BJ (cell line): ENCODE results near the gene RBMS1. TPM values are rescaled to one million over a fixed set of nuclear protein-coding genes. Genes with fewer than 3 reads are reported as not detected.

Source experiments
- CTCF ChIA-PET: fragments of 350-600 bp; formaldehyde crosslinking; extraction: SDS; loops from one replicate; lab custom pipeline; 2021; ENCODE audit warnings: antibody characterized with exemption, inconsistent platforms; lab: Yijun Ruan, JAX
- POLR2A ChIA-PET: fragments of 300-600 bp; sonication (Branson Sonifier 250); formaldehyde crosslinking; extraction: SDS; loops from one replicate; lab custom pipeline; 2021; ENCODE audit warnings: antibody characterized with exemption; lab: Charles Lee
- DNase-seq: peaks from one replicate; pipeline ENCODE4 v3.0.0-alpha.2; 2011; ENCODE audit warnings: low read depth
- H3K27me3 ChIP-seq: 2 replicates; pipeline ENCODE4 v1.6.0; 2011; ENCODE audit warnings: low read length; ENCODE audit not compliant: control insufficient read depth, insufficient read depth
- H3K36me3 ChIP-seq: 2 replicates; pipeline ENCODE4 v1.5.1; 2011; ENCODE audit warnings: low read length; ENCODE audit not compliant: control insufficient read depth, insufficient read depth
- H3K4me3 ChIP-seq: 2 replicates; pipeline ENCODE4 v1.5.1; 2011; ENCODE audit warnings: low read depth, mild to moderate bottlenecking, control low read depth, low read length
- polyA plus RNA-seq: library from polyadenylated mRNA; depleted of rRNA; stranded (reverse); fragments of >200 nt; gene quantifications from 2 replicates; pipeline ENCODE4 v1.2.3, GENCODE V29; 2011
- TF ChIP-seq, protein P1 (sequence below): IDR thresholded peaks from 2 replicates; pipeline ENCODE4 v1.5.1; 2011; ENCODE audit warnings: low read depth, mild to moderate bottlenecking, control low read depth, inconsistent platforms, low read length, moderate library complexity; ENCODE audit not compliant: insufficient read depth

The RBMS1 gene
- polyA plus RNA-seq, 1 experiment, result 80.1 TPM

GRCh38 chr2:160300203-160300602 lies 193.4 kb downstream of the RBMS1 start:
- POLR2A ChIA-PET, result no interaction called here
- DNase-seq, result no peak
- TF ChIP-seq, protein P1, sequence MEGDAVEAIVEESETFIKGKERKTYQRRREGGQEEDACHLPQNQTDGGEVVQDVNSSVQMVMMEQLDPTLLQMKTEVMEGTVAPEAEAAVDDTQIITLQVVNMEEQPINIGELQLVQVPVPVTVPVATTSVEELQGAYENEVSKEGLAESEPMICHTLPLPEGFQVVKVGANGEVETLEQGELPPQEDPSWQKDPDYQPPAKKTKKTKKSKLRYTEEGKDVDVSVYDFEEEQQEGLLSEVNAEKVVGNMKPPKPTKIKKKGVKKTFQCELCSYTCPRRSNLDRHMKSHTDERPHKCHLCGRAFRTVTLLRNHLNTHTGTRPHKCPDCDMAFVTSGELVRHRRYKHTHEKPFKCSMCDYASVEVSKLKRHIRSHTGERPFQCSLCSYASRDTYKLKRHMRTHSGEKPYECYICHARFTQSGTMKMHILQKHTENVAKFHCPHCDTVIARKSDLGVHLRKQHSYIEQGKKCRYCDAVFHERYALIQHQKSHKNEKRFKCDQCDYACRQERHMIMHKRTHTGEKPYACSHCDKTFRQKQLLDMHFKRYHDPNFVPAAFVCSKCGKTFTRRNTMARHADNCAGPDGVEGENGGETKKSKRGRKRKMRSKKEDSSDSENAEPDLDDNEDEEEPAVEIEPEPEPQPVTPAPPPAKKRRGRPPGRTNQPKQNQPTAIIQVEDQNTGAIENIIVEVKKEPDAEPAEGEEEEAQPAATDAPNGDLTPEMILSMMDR, result no peak
- no peaks in the 10 kb centered on the region for H3K27me3 ChIP-seq
- CTCF ChIA-PET, result interaction anchor here (0.6 to 1.1 kb wide), 2 partner anchors 9 to 11 kb away, joined by 3 read pairs; no protein-coding TSS in a partner anchor
- peaks cover 13% of the 10 kb centered on the region for H3K36me3 ChIP-seq
- H3K4me3 ChIP-seq, result no peak overlapping the region

GRCh38 chr2:160299540-160299939 lies 194.1 kb downstream of the RBMS1 start:
- Histone ChIP-seq H3K27me3 (no peaks in the 10 kb centered on the region), H3K4me3 (no peak overlapping the region), H3K36me3 (peaks cover 13% of the 10 kb centered on the region)
- no peak for DNase-seq
- TF ChIP-seq, protein P1, result no peak
- ChIA-PET CTCF (interaction anchor here (1.1 kb wide), 1 partner anchor 10 kb away, joined by 3 read pairs; no protein-coding TSS in a partner anchor), POLR2A (interaction anchor here (0.7 kb wide), 1 partner anchor 615 kb away, joined by 4 read pairs; no protein-coding TSS in a partner anchor)

DNA sequence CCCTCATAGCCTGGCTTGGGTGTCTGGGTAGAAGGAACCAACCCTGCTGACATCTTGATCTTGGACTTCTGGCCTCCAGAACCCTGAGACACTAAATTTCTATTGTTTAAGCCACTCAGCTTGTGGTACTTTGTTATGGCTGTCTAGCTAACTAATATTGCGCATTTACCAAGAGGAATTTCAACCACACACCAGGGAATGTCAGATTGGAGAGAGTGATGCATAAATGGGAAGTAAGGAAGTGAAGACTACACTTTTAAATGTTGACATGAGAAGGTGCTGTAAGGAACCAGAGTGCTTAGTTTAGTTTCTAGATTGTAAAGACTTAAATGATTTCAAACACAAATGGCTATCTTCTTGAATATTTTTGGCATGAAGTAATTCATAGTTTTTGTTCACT lies 194.6 kb downstream of the RBMS1 start:
- Histone ChIP-seq H3K27me3 (no peaks in the 10 kb centered on the region), H3K36me3 (peaks cover 13% of the 10 kb centered on the region), H3K4me3 (no peak overlapping the region)
- DNase-seq, result no peak
- TF ChIP-seq, protein P1, result no peak
- CTCF ChIA-PET, result interaction anchor here (1.1 kb wide), 1 partner anchor 10 kb away, joined by 3 read pairs; no protein-coding TSS in a partner anchor
- POLR2A ChIA-PET, result no interaction called here

DNA sequence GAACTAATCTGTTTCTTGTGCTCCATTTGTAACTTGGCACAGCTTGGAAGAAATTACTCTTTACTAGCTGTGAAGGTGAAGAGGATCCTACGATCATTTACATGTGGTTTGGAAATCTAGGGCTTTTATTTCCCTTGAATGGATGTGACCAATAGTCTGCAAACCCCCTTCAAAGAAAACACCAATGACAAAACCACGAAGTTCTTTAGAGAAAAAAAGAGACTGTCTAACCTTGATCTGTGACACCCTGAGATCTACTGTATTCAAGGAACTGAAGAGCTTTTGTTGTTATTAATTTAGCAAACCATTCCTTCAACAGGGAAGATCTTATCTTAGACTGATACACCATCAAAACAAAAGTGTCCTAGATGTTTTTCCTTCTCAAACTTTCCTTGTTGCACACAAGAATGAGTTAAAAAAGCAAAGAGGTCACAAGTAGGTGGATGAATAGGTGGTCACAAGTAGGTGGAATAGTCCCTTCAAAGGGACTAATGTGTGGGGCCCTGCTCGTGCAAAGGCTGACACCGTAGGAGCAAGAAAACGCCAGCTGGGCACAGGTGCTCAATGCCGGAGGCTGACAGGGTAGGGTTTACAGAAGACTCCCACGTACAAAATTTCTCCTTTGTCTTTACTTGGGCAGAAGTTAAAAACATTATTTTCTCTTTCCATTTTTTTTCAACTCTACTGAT lies 197.9 kb downstream of the RBMS1 start:
- TF ChIP-seq, protein P1, result no peak
- H3K27me3 ChIP-seq, result no peaks in the 10 kb centered on the region
- ChIA-PET POLR2A (interaction anchor here (0.7 kb wide), 1 partner anchor 111 kb away, joined by 6 read pairs; no protein-coding TSS in a partner anchor), CTCF (interaction anchor here (0.6 to 1.4 kb wide), 4 partner anchors 26 to 204 kb away, joined by 3 to 4 read pairs (median 3); no protein-coding TSS in a partner anchor)
- no peak overlapping the region for H3K4me3 ChIP-seq
- no peak for DNase-seq
- peaks cover 14% of the 10 kb centered on the region for H3K36me3 ChIP-seq

DNA sequence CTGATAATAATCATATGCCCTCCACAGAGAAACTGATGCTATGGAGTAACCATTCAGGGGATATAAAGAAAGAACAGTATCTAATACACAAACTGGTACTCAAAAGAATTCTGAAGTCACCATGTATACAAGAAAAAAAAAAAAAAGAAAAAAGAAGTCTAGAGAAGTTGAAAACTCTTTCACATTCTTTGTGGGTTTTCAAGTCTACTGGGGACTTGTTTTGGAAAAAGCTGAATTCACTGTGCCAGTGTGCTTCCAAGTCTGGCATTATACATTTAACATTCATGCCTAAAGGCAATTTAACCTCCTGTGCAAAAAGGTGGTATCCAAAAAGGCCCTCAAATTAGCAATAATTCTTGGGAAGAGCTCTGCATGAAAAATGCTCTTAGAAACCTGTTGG lies 198.7 kb downstream of the RBMS1 start:
- peaks cover 10% of the 10 kb centered on the region for H3K36me3 ChIP-seq
- H3K4me3 ChIP-seq, result no peak overlapping the region
- no peak for DNase-seq
- CTCF ChIA-PET, result interaction anchor here (1.0 to 1.4 kb wide), 4 partner anchors 25 to 699 kb away, joined by 3 to 4 read pairs (median 4); no protein-coding TSS in a partner anchor
- H3K27me3 ChIP-seq, result no peaks in the 10 kb centered on the region
- TF ChIP-seq, protein P1, result no peak
- POLR2A ChIA-PET, result interaction anchor here (0.5 kb wide), 1 partner anchor 203 kb away, joined by 14 read pairs; no protein-coding TSS in a partner anchor
